ENCODE results near the gene ZNF280D. TPM values are rescaled to one million over a fixed set of nuclear protein-coding genes. Genes with fewer than 3 reads are reported as not detected.

Gene ZNF280D
- total and polyA plus RNA-seq, 2 of the 4 experiments (the other 2 are of a cell fraction), result 8.3 to 21.0 TPM

GRCh38 chr15:56719774-56720555 lies 13.3 kb downstream of the ZNF280D start (continued):
- no peak for TF ChIP-seq USF2 (IDR thresholded peaks at IDR 0.05; ENCODE audit: low read depth, low read length)

GRCh38 chr15:56719021-56719612 lies 14.2 kb downstream of the ZNF280D start:
- Histone ChIP-seq H3K36me3 (ENCODE audit: control insufficient read depth, insufficient read depth, low read length) (peaks cover 2% of the 10 kb centered on the region; the same call in 1 of the 2 replicates), H3K4me2 (ENCODE audit: low read depth, low read length) (no peak overlapping the region), H2BK5ac (ENCODE audit: low read depth, low read length, poor library complexity, severe bottlenecking) (no peak overlapping the region), H4K91ac (ENCODE audit: insufficient read depth, low read depth, low read length) (no peak overlapping the region), H3K56ac (ENCODE audit: extremely low read depth, insufficient read depth, low read length) (no peak overlapping the region), H3K23ac (ENCODE audit: low read depth, low read length) (no peak overlapping the region), H3K14ac (replicated peaks; ENCODE audit: low read depth, low read length) (no peak overlapping the region), H3K4me3 (ENCODE audit: insufficient read depth, low read depth, low read length) (no peak overlapping the region), H2AK5ac (ENCODE audit: low read depth, low read length) (no peak overlapping the region), H3K27ac (ENCODE audit: insufficient read depth, low read length) (no peak overlapping the region), H3K4ac (ENCODE audit: low read depth, low read length) (no peak overlapping the region), H4K8ac (ENCODE audit: low read depth in 2 of 2, low read length in 2 of 2) (no peak overlapping the region), H3K9me3 (ENCODE audit: control insufficient read depth, insufficient read depth, low read length) (no peaks in the 10 kb centered on the region), H2BK20ac (ENCODE audit: low read depth, low read length) (no peak overlapping the region), H2BK15ac (ENCODE audit: low read depth, low read length) (no peak overlapping the region), H3K18ac (ENCODE audit: low read depth, low read length) (no peak overlapping the region), H3K4me1 (ENCODE audit: control insufficient read depth, insufficient read depth, low read length) (no peaks in the 10 kb centered on the region), H2AFZ (replicated peaks; ENCODE audit: low read length, poor library complexity) (no peak overlapping the region), H2AK9ac (replicated peaks; ENCODE audit: low read depth, low read length, poor library complexity) (no peak overlapping the region), H3K9ac (ENCODE audit: low read depth, low read length) (no peak overlapping the region), H4K20me1 (ENCODE audit: insufficient read depth, low read length) (peaks cover 26% of the 10 kb centered on the region; the same call in 1 of the 2 replicates), H3K27me3 (ENCODE audit: control insufficient read depth, insufficient read depth, low read length) (no peaks in the 10 kb centered on the region), H3K79me1 (ENCODE audit: low read depth in 1 of 2, low read length in 2 of 2) (peaks cover 26 to 69% of the 10 kb centered on the region in 2 experiments), H2BK120ac (ENCODE audit: low read depth, low read length) (no peak overlapping the region), H3K9me1 (ENCODE audit: insufficient read depth, low read length) (no peaks in the 10 kb centered on the region), H4K5ac (ENCODE audit: low read depth, low read length) (no peak overlapping the region)
- CTCF ChIA-PET, result interaction anchor here (0.6 kb wide), 1 partner anchor 402 kb away, joined by 3 read pairs; no protein-coding TSS in a partner anchor
- POLR2A ChIA-PET (ENCODE audit: unreplicated experiment), result no interaction called here
- no TSS peak for BruUV-seq (replicated peaks)
- intact Hi-C loops (cut with micrococcal nuclease), result no loop called here
- dilution Hi-C loops (cut with HindIII; ENCODE audit: low sequenced_read_pairs, unreplicated experiment), result no loop called here
- ATAC-seq (ENCODE audit: low read depth), result no peak
- in situ Hi-C loops (cut with MboI; ENCODE audit: low sequenced_read_pairs), result no loop called here
- 100% methylated on average over 2 of the region's 4 CpGs for WGBS, 2 experiments (ENCODE audit: extremely low coverage in 2 of 2, insufficient read length in 1 of 2)
- no peak for DNase-seq
- TF ChIP-seq CEBPB (IDR thresholded peaks at IDR 0.05; ENCODE audit: low read depth, low read length), result no peak
- no peak for TF ChIP-seq RFX5 (IDR thresholded peaks at IDR 0.05; ENCODE audit: low read depth, low read length)
- TF ChIP-seq NFE2L2 (IDR thresholded peaks at IDR 0.05; ENCODE audit: low read depth, low read length), result no peak
- no peak for TF ChIP-seq MXI1 (IDR thresholded peaks at IDR 0.05; ENCODE audit: borderline replicate concordance, low read depth, low read length)
- TF ChIP-seq RAD21 (IDR thresholded peaks at IDR 0.05; ENCODE audit: low read length), result no peak
- TF ChIP-seq USF2 (IDR thresholded peaks at IDR 0.05; ENCODE audit: low read depth, low read length), result no peak
- no peak for TF ChIP-seq SMC3 (IDR thresholded peaks at IDR 0.05; ENCODE audit: low read depth, low read length)
- no peak for TF ChIP-seq ELK1 (IDR thresholded peaks at IDR 0.05; ENCODE audit: borderline replicate concordance, low read depth, low read length)
- TF ChIP-seq MAZ (IDR thresholded peaks at IDR 0.05; ENCODE audit: borderline replicate concordance, low read depth, low read length), result no peak
